Lung (tissue), 12 donors: ENCODE data around the gene OR8K5. TPM values are rescaled to one million over a fixed set of nuclear protein-coding genes. Genes with fewer than 3 reads are reported as not detected.
"Not testable (repeated sequence)": the region's sequence is repeated elsewhere in the genome, so short reads cannot be mapped to it uniquely, and the experiment has no call there.

Experiments
- ATAC-seq: fragments of 200-7000 bp; cut with Tn5 transposase; one replicate; pipeline ENCODE4 v1.9.1; 2020; ENCODE audit warnings: moderate number of reproducible peaks; ENCODE audit not compliant: insufficient read depth, low FRiP score
- DNase-seq, 3 donors: peaks; one replicate each; pipeline ENCODE4 v3.0.0-alpha.2; 2013 to 2017
- H3K27ac ChIP-seq, 2 donors: one replicate each; pipeline ENCODE4 v1.5.1; 2013; ENCODE audit warnings: mild to moderate bottlenecking in 2 of 2, moderate library complexity in 2 of 2, control low read depth in 1 of 2, inconsistent platforms in 1 of 2, low read depth in 1 of 2, low read length in 1 of 2
- H3K27me3 ChIP-seq, 3 donors: one replicate each; pipeline ENCODE4 v1.5.1; 2013; ENCODE audit warnings: low read length in 2 of 3; ENCODE audit not compliant: control insufficient read depth in 3 of 3, insufficient read depth in 3 of 3
- H3K36me3 ChIP-seq, 4 donors: one replicate each; pipeline ENCODE4 v1.5.1; 2013; ENCODE audit warnings: low read length in 4 of 4, mild to moderate bottlenecking in 1 of 4, moderate library complexity in 1 of 4; ENCODE audit not compliant: control insufficient read depth in 4 of 4, insufficient read depth in 4 of 4
- H3K4me1 ChIP-seq, 5 donors: one replicate each; pipeline ENCODE4 v1.5.1; 2013; ENCODE audit warnings: low read length in 5 of 5, mild to moderate bottlenecking in 2 of 5, moderate library complexity in 1 of 5; ENCODE audit not compliant: control insufficient read depth in 5 of 5, insufficient read depth in 5 of 5
- H3K4me3 ChIP-seq: one replicate; pipeline ENCODE4 v1.5.1; 2013; ENCODE audit warnings: mild to moderate bottlenecking, control low read depth, moderate library complexity
- H3K9ac ChIP-seq, 2 donors: one replicate each; pipeline ENCODE4 v1.5.1; 2013; ENCODE audit warnings: low read length in 2 of 2, control low read depth in 1 of 2; ENCODE audit not compliant: insufficient read depth in 1 of 2
- H3K9me3 ChIP-seq, 4 donors: one replicate each; pipeline ENCODE4 v1.5.1; 2013; ENCODE audit warnings: low read length in 3 of 4, mild to moderate bottlenecking in 1 of 4, moderate library complexity in 1 of 4; ENCODE audit not compliant: control insufficient read depth in 4 of 4, insufficient read depth in 3 of 4
- CTCF ChIP-seq: IDR thresholded peaks from 2 replicates; pipeline ENCODE4 v1.5.1; 2012; ENCODE audit warnings: mild to moderate bottlenecking; ENCODE audit errors: control extremely low read depth, extremely low read depth
- WGBS, 2 donors: extraction: QIAGEN DNeasy Blood & Tissue Kit; methylation state at CpG; one replicate each; pipeline ENCODE4 v1.1.7; 2013; 5-methylcytosine and 5-hydroxymethylcytosine counted together
- polyA plus RNA-seq, 2 donors: library from polyadenylated mRNA; stranded (reverse); fragments of 200-250 nt; gene quantifications; one replicate each; pipeline ENCODE4 v1.2.1, GENCODE V29; 2013
- total RNA-seq, 2 donors: library from RNA; depleted of rRNA in 1 of 2; stranded (reverse); fragments of >200 nt in 1 of 2; gene quantifications; one replicate each; pipeline ENCODE4 v1.2.1, GENCODE V29; 2014 to 2021
- donor health status: control.
- donor health status: control.
- donor health status: Bipolar disorder and iron deficiency.
- donor health status: healthy.
- donor health status: DM: yes; HTN: yes; CAD: no.

The OR8K5 gene
- total and polyA plus RNA-seq, 4 donors = not detected

- ATAC-seq (no peak), DNase-seq (no peak)
- Histone ChIP-seq H3K27ac (no peak overlapping the region), H3K27me3 (no peaks in the 10 kb centered on the region), H3K4me1 (no peaks in the 10 kb centered on the region), H3K4me3 (no peak overlapping the region), H3K36me3 (no peaks in the 10 kb centered on the region), H3K9ac (no peak overlapping the region), H3K9me3 (peaks cover 0 to 3% (median 1%) of the 10 kb centered on the region in 4 donors)
- WGBS, 2 donors = 51 to 78% methylated on average over 3 of the region's 3 CpGs
- TF ChIP-seq CTCF = no peak
Measured at GRCh38 chr11:56172256-56172830, 12.2 kb upstream of the OR8K5 start.

- Histone ChIP-seq H3K9me3 (peaks cover 0 to 8% (median 0%) of the 10 kb centered on the region in 4 donors), H3K4me1 (no peaks in the 10 kb centered on the region), H3K27me3 (no peaks in the 10 kb centered on the region), H3K36me3 (no peaks in the 10 kb centered on the region), H3K4me3 (no peak overlapping the region), H3K27ac (no peak overlapping the region), H3K9ac (no peak overlapping the region)
- WGBS, 2 donors = 57 to 74% methylated on average over 3 of the region's 3 CpGs
- ATAC-seq = no peak
- no peak for DNase-seq
- TF ChIP-seq CTCF = no peak
Measured at GRCh38 chr11:56163804-56164203, 3.7 kb upstream of the OR8K5 start.

GRCh38 chr11:56152333-56152732 is 7.8 kb downstream of the OR8K5 start:
- Histone ChIP-seq H3K4me1 (no peaks in the 10 kb centered on the region), H3K9me3 (peaks cover 0 to 19% (median 6%) of the 10 kb centered on the region in 4 donors), H3K27ac (no peak overlapping the region), H3K9ac (no peak overlapping the region), H3K4me3 (no peak overlapping the region), H3K36me3 (no peaks in the 10 kb centered on the region), H3K27me3 (no peaks in the 10 kb centered on the region)
- TF ChIP-seq CTCF = no peak
- WGBS, 2 donors = 91 to 93% methylated on average over 15 of the region's 15 CpGs
- DNase-seq = no peak
- no peak for ATAC-seq

- no peak overlapping the region for H3K4me3 ChIP-seq
- H3K9ac ChIP-seq = no peak overlapping the region
- ATAC-seq = no peak
- WGBS, 2 donors = 63 to 90% methylated on average over 1 of the region's 1 CpG
- H3K36me3 ChIP-seq = no peaks in the 10 kb centered on the region
- H3K27me3 ChIP-seq = no peaks in the 10 kb centered on the region
- TF ChIP-seq CTCF = no peak
- H3K27ac ChIP-seq = no peak overlapping the region
- DNase-seq = no peak
- H3K4me1 ChIP-seq = no peaks in the 10 kb centered on the region
- H3K9me3 ChIP-seq = peaks cover 0 to 19% (median 6%) of the 10 kb centered on the region in 4 donors
Measured at GRCh38 chr11:56151376-56151775, 8.7 kb downstream of the OR8K5 start.

GRCh38 chr11:56143681-56144080 is 16.4 kb downstream of the OR8K5 start:
- ATAC-seq, H3K4me1 ChIP-seq, H3K9me3 ChIP-seq, H3K4me3 ChIP-seq, H3K27ac ChIP-seq, DNase-seq, H3K36me3 ChIP-seq, H3K9ac ChIP-seq, H3K27me3 ChIP-seq: not testable (repeated sequence)
- WGBS, 2 donors = 91 to 92% methylated on average over 26 to 30 of the region's 30 CpGs
